ENCODE measurements around the gene ZNF853. TPM values are rescaled to one million over a fixed set of nuclear protein-coding genes. Genes with fewer than 3 reads are reported as not detected.

Gene ZNF853
- total RNA-seq, 1 experiment from 2014 or later = not detected

DNA sequence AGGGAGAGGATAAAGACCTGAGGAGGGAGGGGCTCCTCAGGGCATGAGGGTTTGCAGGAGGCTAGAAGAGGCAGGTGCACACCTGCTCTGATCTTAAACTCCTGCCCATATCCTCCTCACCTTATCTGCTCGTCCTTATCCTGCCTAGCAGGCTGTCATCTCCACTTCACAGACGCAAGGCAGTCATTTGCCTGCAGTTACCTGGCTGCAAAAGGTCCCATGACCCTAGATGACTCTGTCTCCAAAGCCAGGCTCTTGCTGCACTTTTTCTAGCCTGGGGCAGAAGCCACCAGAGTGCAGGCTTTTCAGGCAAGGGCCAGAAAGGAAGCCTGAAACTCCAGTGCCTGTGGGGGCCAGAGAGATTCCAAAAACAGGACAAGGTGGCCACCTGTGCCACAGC lies 1.7 kb upstream of the ZNF853 start:
- ChIA-PET POLR2A (no interaction called here), CTCF (no interaction called here)
- Mint-ChIP-seq H3K27me3 (ENCODE audit: insufficient read depth, unreplicated experiment) (peaks cover 38% of the 10 kb centered on the region), H3K27ac (ENCODE audit: low read depth, unreplicated experiment) (no peak overlapping the region), H3K4me3 (ENCODE audit: unreplicated experiment) (no peak overlapping the region), H3K4me1 (ENCODE audit: insufficient read depth, unreplicated experiment) (no peaks in the 10 kb centered on the region), H3K36me3 (ENCODE audit: insufficient read depth, unreplicated experiment) (no peaks in the 10 kb centered on the region), H3K9me3 (ENCODE audit: unreplicated experiment) (no peaks in the 10 kb centered on the region)
- TF ChIP-seq, protein P1, sequence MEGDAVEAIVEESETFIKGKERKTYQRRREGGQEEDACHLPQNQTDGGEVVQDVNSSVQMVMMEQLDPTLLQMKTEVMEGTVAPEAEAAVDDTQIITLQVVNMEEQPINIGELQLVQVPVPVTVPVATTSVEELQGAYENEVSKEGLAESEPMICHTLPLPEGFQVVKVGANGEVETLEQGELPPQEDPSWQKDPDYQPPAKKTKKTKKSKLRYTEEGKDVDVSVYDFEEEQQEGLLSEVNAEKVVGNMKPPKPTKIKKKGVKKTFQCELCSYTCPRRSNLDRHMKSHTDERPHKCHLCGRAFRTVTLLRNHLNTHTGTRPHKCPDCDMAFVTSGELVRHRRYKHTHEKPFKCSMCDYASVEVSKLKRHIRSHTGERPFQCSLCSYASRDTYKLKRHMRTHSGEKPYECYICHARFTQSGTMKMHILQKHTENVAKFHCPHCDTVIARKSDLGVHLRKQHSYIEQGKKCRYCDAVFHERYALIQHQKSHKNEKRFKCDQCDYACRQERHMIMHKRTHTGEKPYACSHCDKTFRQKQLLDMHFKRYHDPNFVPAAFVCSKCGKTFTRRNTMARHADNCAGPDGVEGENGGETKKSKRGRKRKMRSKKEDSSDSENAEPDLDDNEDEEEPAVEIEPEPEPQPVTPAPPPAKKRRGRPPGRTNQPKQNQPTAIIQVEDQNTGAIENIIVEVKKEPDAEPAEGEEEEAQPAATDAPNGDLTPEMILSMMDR (IDR thresholded peaks at IDR 0.05; ENCODE audit: unreplicated experiment) = no peak
- no TSS peak for BruUV-seq (replicated peaks)
- no peak for DNase-seq (ENCODE audit: unreplicated experiment)
- intact Hi-C loops (cut with micrococcal nuclease) = no loop called here

DNA sequence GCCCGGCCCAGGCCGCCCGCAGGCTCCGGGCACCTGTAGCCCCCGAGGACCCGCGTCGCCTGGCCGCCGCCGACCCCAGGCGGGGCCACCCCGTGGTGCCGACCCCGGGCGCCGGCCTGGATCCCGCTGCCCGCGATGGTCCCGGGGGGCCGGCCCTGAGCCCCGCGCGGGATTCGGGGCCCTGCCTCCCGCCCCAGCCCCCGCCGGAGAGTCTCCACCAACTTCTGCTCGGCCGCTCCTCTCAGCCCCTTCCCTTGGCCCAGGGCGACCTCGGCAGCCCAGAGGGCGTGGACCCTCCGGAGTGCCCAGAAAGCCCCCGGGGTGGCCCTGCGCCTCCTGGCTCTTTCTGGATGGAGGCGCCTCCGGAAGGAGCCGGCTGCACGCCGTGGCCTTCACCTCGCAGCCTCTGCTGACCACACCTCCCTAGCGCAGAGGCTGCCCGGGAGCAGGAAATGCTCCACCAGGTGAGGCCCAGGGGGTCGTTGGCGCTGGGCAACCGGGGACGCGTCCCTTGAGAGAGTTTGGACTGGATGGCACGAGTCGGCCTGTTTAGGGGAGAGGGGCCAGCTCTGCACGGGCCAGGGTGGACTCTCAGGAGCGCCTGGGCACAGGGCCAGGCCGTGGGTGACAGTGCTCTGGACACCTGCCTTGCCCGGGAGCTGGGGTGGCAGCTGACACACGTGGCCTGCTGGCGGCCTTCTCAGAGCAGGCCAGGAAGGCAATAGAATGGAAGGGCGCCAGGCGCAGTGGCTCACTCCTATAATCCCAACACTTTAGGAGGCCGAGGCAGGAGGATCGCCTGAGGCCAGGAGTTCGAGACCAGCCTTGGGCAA lies 529 bp downstream of the ZNF853 start:
- ChIA-PET CTCF (no interaction called here), POLR2A (no interaction called here)
- H3K4me1 Mint-ChIP-seq (ENCODE audit: insufficient read depth, unreplicated experiment) = no peaks in the 10 kb centered on the region
- DNase-seq (ENCODE audit: unreplicated experiment) = no peak
- intact Hi-C loops (cut with micrococcal nuclease) = no loop called here
- no peaks in the 10 kb centered on the region for H3K9me3 Mint-ChIP-seq (ENCODE audit: unreplicated experiment)
- H3K4me3 Mint-ChIP-seq (ENCODE audit: unreplicated experiment) = no peak overlapping the region
- H3K27me3 Mint-ChIP-seq (ENCODE audit: insufficient read depth, unreplicated experiment) = peaks cover 53% of the 10 kb centered on the region
- H3K27ac Mint-ChIP-seq (ENCODE audit: low read depth, unreplicated experiment) = no peak overlapping the region
- no TSS peak for BruUV-seq (replicated peaks)
- H3K36me3 Mint-ChIP-seq (ENCODE audit: insufficient read depth, unreplicated experiment) = no peaks in the 10 kb centered on the region
- TF ChIP-seq, protein P1 (IDR thresholded peaks at IDR 0.05; ENCODE audit: unreplicated experiment) = no peak

DNA sequence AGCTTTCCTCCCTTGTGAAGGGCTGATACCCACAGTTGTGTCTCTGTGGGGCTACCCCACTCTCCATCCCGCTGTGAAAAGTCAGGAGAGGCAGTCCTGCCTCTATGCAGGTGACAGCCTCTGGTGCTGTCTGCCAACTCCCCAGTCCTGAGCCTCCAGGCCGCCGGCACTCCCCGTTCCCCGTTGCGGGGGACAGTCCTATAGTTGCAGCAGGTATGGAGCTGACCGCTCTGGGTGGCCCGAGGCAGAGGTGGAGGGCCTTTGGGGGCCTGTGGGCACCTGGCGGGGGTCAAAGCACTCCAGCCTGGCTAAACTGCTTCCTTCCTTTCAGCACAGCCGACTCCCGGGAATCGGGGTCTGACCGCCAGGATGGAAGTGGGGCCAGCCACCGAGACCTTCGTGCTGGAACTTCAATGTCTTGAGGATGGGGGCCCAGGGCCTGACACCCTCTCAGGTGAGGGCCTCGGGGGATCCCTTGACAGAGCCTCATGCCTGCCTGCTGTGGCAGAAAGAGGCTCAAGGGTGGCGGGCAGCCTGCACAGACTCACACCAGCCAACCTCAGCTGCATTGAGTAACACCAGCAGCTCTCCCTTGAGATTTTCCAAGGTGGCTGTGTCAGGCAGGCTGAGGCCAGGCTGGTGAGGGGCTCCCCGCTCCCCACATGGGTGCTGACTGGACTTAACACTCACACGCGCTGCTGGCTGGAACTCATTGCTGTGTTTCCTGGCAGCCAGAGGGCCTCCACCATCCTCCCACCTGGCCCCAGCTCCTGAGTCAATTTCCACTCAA lies 1.6 kb downstream of the ZNF853 start:
- no peaks in the 10 kb centered on the region for H3K4me1 Mint-ChIP-seq (ENCODE audit: insufficient read depth, unreplicated experiment)
- intact Hi-C loops (cut with micrococcal nuclease) = no loop called here
- no TSS peak for BruUV-seq (replicated peaks)
- no peak overlapping the region for H3K27ac Mint-ChIP-seq (ENCODE audit: low read depth, unreplicated experiment)
- peaks cover 53% of the 10 kb centered on the region for H3K27me3 Mint-ChIP-seq (ENCODE audit: insufficient read depth, unreplicated experiment)
- no peaks in the 10 kb centered on the region for H3K9me3 Mint-ChIP-seq (ENCODE audit: unreplicated experiment)
- H3K36me3 Mint-ChIP-seq (ENCODE audit: insufficient read depth, unreplicated experiment) = no peaks in the 10 kb centered on the region
- CTCF ChIA-PET = interaction anchor here (0.7 kb wide), 2 partner anchors 27 to 32 kb away, joined by 3 read pairs; partner anchors contain the start of gene INTS15
- TF ChIP-seq, protein P1 (IDR thresholded peaks at IDR 0.05; ENCODE audit: unreplicated experiment) = no peak
- POLR2A ChIA-PET = no interaction called here
- H3K4me3 Mint-ChIP-seq (ENCODE audit: unreplicated experiment) = no peak overlapping the region
- no peak for DNase-seq (ENCODE audit: unreplicated experiment)

DNA sequence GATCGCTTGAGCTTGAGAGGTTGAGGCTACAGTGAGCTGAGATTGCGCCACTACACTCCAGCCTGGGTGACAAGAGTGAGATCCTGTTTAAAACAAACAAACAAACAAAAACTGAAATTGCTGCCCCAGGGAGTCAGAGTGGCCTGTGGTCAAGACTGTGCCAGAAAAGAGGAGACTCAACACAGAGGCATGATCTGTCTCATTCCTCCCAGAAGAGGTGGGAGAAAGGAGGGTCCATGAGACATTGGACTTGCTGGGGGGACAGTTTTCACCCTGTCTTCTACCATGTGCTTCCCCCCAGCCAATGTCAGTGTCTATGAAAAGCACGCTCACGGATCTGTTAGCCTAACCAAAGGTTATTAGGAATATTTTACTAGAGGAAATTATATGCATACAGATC lies 3.2 kb downstream of the ZNF853 start:
- POLR2A ChIA-PET = no interaction called here
- BruUV-seq (replicated peaks) = no TSS peak
- H3K4me1 Mint-ChIP-seq (ENCODE audit: insufficient read depth, unreplicated experiment) = no peaks in the 10 kb centered on the region
- DNase-seq (ENCODE audit: unreplicated experiment) = no peak
- CTCF ChIA-PET = no interaction called here
- no peaks in the 10 kb centered on the region for H3K36me3 Mint-ChIP-seq (ENCODE audit: insufficient read depth, unreplicated experiment)
- TF ChIP-seq, protein P1 (IDR thresholded peaks at IDR 0.05; ENCODE audit: unreplicated experiment) = no peak
- H3K27ac Mint-ChIP-seq (ENCODE audit: low read depth, unreplicated experiment) = no peak overlapping the region
- intact Hi-C loops (cut with micrococcal nuclease) = no loop called here
- no peaks in the 10 kb centered on the region for H3K9me3 Mint-ChIP-seq (ENCODE audit: unreplicated experiment)
- no peak overlapping the region for H3K4me3 Mint-ChIP-seq (ENCODE audit: unreplicated experiment)
- peaks cover 41% of the 10 kb centered on the region for H3K27me3 Mint-ChIP-seq (ENCODE audit: insufficient read depth, unreplicated experiment)
